DOHH2 (cell line): ENCODE results near the gene IBA57.

Source experiments
- H3F3A ChIP-seq: fragments of 200-600 bp; sonication (generic), shearing (Covaris generic); 2 replicates; pipeline ENCODE4 v1.6.0; 2016; ENCODE audit warnings: antibody characterized with exemption, mild to moderate bottlenecking; ENCODE audit not compliant: control insufficient read depth, insufficient read depth
- H3K27ac ChIP-seq: fragments of 200-600 bp; sonication (generic); 2 replicates; pipeline ENCODE4 v1.5.1; 2014; ENCODE audit warnings: low read depth, mild to moderate bottlenecking, low read length, moderate library complexity
- H3K27me3 ChIP-seq: fragments of 200-600 bp; sonication (generic); 2 replicates; pipeline ENCODE4 v1.6.1; 2014; ENCODE audit warnings: mild to moderate bottlenecking, low read length, mixed read lengths; ENCODE audit not compliant: control insufficient read depth
- H3K36me3 ChIP-seq: fragments of 200-600 bp; sonication (generic); 2 replicates; pipeline ENCODE4 v1.6.1; 2014; ENCODE audit warnings: mild to moderate bottlenecking, low read length, moderate library complexity, mixed read lengths; ENCODE audit not compliant: control insufficient read depth
- H3K4me1 ChIP-seq: fragments of 200-600 bp; sonication (generic); 2 replicates; pipeline ENCODE4 v1.6.1; 2014; ENCODE audit warnings: mild to moderate bottlenecking, low read length, mixed read lengths; ENCODE audit not compliant: control insufficient read depth
- H3K4me2 ChIP-seq: fragments of 200-600 bp; sonication (generic); 2 replicates; pipeline ENCODE4 v1.6.0; 2014; ENCODE audit warnings: mild to moderate bottlenecking, low read length, moderate library complexity
- H3K4me3 ChIP-seq: fragments of 200-600 bp; sonication (generic); 2 replicates; pipeline ENCODE4 v1.5.1; 2014; ENCODE audit warnings: mild to moderate bottlenecking, low read length, mixed read lengths
- H3K79me2 ChIP-seq: fragments of 200-600 bp; sonication (generic); 2 replicates; pipeline ENCODE4 v1.6.1; 2014; ENCODE audit warnings: mild to moderate bottlenecking, low read length, mixed read lengths; ENCODE audit not compliant: control insufficient read depth
- H3K9me2 ChIP-seq: fragments of 200-600 bp; sonication (generic); replicated peaks from 2 replicates; pipeline ENCODE4 v1.6.1; 2014; ENCODE audit warnings: mild to moderate bottlenecking, low read length, mixed read lengths; ENCODE audit not compliant: control insufficient read depth
- H3K9me3 ChIP-seq: fragments of 200-600 bp; sonication (generic); 2 replicates; pipeline ENCODE4 v1.6.1; 2014; ENCODE audit warnings: antibody characterized with exemption, low read length, mixed read lengths; ENCODE audit not compliant: control insufficient read depth, insufficient read depth
- H4K20me1 ChIP-seq: fragments of 200-600 bp; sonication (generic); 2 replicates; pipeline ENCODE4 v1.6.0; 2014; ENCODE audit warnings: low read depth, mild to moderate bottlenecking, antibody characterized with exemption, low read length, moderate library complexity; ENCODE audit not compliant: control insufficient read depth, insufficient read depth
- CTCF ChIP-seq: fragments of 200-600 bp; sonication (generic); IDR thresholded peaks from one replicate; pipeline ENCODE4 v1.5.1; 2014; ENCODE audit warnings: antibody characterized with exemption, mild to moderate bottlenecking, low read depth, low read length; ENCODE audit not compliant: poor library complexity, severe bottlenecking
- EZH2phosphoT487 ChIP-seq: fragments of 200-600 bp; sonication (generic); IDR thresholded peaks from 2 replicates; pipeline ENCODE4 v1.6.1; 2017; ENCODE audit warnings: borderline replicate concordance, mild to moderate bottlenecking, antibody characterized with exemption, low read length, moderate library complexity, mixed read lengths

IBA57 gene

DNA sequence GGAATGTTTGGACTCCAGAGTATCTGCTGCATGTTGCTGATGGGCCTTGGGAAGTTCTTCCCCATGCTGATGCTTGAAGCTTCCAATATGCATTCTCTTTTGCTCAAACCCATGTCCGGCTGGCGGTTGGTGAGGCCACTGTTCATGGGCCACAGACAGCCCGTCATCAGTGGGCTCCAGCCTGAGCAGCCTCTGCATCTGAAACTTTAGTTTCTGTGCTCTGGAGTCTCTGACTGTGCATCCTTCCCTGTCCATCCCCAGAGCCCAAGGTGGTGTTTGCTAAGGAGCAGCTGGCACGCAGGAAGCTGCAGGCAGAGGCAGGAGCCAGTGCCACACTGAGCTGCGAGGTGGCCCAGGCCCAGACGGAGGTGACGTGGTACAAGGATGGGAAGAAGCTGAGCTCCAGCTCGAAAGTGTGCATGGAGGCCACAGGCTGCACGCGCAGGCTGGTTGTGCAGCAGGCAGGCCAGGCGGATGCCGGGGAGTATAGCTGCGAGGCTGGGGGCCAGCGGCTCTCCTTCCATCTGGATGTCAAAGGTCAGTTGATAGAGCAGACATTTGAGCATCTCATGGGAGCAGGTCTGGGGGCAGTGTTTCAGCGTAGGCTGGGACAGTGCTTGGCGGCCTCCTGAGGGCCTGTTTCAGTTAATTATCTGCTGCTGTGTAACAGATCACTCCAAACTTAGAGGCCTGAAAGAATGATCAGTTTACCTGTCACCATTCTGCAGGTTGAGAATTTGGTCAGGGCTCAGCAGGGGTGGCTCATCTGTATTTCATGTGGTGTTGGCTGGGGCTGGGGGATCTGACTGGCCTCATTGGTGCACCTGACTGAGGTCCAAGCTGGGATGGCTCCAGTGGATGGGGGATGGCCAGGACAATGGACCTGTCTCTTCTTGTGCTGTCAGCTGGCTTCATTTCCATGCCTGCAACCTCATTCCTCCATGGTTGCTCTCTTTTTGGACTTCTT, 58.9 kb downstream of the IBA57 start:
- Histone ChIP-seq H3K36me3 (no peaks in the 10 kb centered on the region), H3K4me2 (no peak overlapping the region), H3K9me2 (no peaks in the 10 kb centered on the region), H3F3A (no peaks in the 10 kb centered on the region), H3K9me3 (no peaks in the 10 kb centered on the region), H3K27me3 (no peaks in the 10 kb centered on the region), H3K27ac (no peak overlapping the region), H3K79me2 (no peaks in the 10 kb centered on the region), H3K4me1 (no peaks in the 10 kb centered on the region), H3K4me3 (no peak overlapping the region), H4K20me1 (no peaks in the 10 kb centered on the region)
- no peak for TF ChIP-seq EZH2phosphoT487
- no peak for TF ChIP-seq CTCF

DNA sequence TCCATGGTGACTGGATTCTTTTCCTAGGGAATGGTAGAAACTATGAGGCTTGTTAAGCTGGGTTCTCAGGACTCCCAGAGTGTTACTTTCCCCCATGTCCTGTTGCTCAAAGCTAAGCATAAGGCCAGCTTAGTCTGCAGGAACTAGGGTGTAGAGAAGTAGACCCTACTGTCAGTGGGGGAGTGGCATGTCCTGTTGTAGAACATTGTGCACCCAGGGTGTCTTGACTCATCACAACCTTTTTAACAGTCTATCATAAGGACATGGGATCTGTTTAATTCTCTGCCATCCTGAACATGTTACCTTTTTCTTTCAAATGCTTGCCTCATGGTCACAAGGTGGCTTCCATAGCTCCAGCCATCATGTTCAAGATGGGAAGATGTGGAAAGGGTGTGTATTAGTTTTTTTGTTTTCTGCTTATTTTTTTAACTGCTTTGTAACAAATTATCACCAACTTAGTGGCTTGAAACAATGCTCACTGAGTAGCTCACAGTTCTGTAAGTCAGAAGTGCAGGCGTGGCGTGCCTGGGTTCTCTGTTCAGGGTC, 59.6 kb downstream of the IBA57 start:
- no peaks in the 10 kb centered on the region for H3K79me2 ChIP-seq
- no peaks in the 10 kb centered on the region for H3K9me2 ChIP-seq
- no peak overlapping the region for H3K27ac ChIP-seq
- no peaks in the 10 kb centered on the region for H3K27me3 ChIP-seq
- H4K20me1 ChIP-seq, result no peaks in the 10 kb centered on the region
- H3K4me2 ChIP-seq, result no peak overlapping the region
- no peaks in the 10 kb centered on the region for H3K36me3 ChIP-seq
- no peaks in the 10 kb centered on the region for H3F3A ChIP-seq
- no peaks in the 10 kb centered on the region for H3K4me1 ChIP-seq
- H3K9me3 ChIP-seq, result no peaks in the 10 kb centered on the region
- H3K4me3 ChIP-seq, result no peak overlapping the region
- TF ChIP-seq CTCF (no peak), EZH2phosphoT487 (no peak)

- no peaks in the 10 kb centered on the region for H3K4me1 ChIP-seq
- no peaks in the 10 kb centered on the region for H3K36me3 ChIP-seq
- H3K4me3 ChIP-seq, result no peak overlapping the region
Measured at GRCh38 chr1:228225740-228226139, 60.1 kb downstream of the IBA57 start.

More at GRCh38 chr1:228225740-228226139, 60.1 kb downstream of the IBA57 start:
- no peaks in the 10 kb centered on the region for H3F3A ChIP-seq
- H3K9me3 ChIP-seq, result no peaks in the 10 kb centered on the region
- H3K27me3 ChIP-seq, result no peaks in the 10 kb centered on the region
- H3K4me2 ChIP-seq, result no peak overlapping the region
- no peaks in the 10 kb centered on the region for H4K20me1 ChIP-seq
- H3K27ac ChIP-seq, result no peak overlapping the region
- TF ChIP-seq CTCF, result no peak
- TF ChIP-seq EZH2phosphoT487, result no peak
- no peaks in the 10 kb centered on the region for H3K79me2 ChIP-seq
- no peaks in the 10 kb centered on the region for H3K9me2 ChIP-seq
